HepG2 (cell line): ENCODE measurements around the gene SMIM1. TPM values are rescaled to one million over a fixed set of nuclear protein-coding genes. Genes with fewer than 3 reads are reported as not detected.

Source experiments
- AGO2 ChIP-seq: fragments of 200-400 bp; formaldehyde crosslinking; optimal IDR thresholded peaks from 2 replicates; pipeline ENCODE3; 2017; ENCODE audit warnings: mild to moderate bottlenecking, low read depth, low read length, moderate library complexity
- SATB2 ChIP-seq: sonication (generic); formaldehyde crosslinking; IDR thresholded peaks from 2 replicates; pipeline ENCODE4 v1.5.0; 2020; ENCODE audit warnings: missing genetic modification reagents
- SOX6 ChIP-seq, 2 experiments: fragments of 450-650 bp in 1 of 2; sonication (generic) in 1 of 2; formaldehyde crosslinking in 1 of 2; IDR thresholded peaks; 2 replicates each; pipeline versions ENCODE4 v1.4.0 to v1.6.1; 2017 to 2020; ENCODE audit warnings: antibody characterized with exemption in 1 of 2, mild to moderate bottlenecking in 1 of 2, missing genetic modification reagents in 1 of 2
- ZFY ChIP-seq: sonication (generic); formaldehyde crosslinking; IDR thresholded peaks from 2 replicates; pipeline ENCODE4 v1.4.0; 2020; ENCODE audit warnings: missing genetic modification reagents
- ZNF34 ChIP-seq: sonication (generic); formaldehyde crosslinking; IDR thresholded peaks from 2 replicates; pipeline ENCODE4 v1.4.0; 2020; ENCODE audit warnings: mild to moderate bottlenecking, missing genetic modification reagents, borderline replicate concordance
- ZNF501 ChIP-seq: sonication (generic); formaldehyde crosslinking; IDR thresholded peaks from 2 replicates; pipeline ENCODE4 v1.5.1; 2020; ENCODE audit warnings: mild to moderate bottlenecking, moderate library complexity, missing genetic modification reagents
- ZNF550 ChIP-seq: sonication (generic); formaldehyde crosslinking; IDR thresholded peaks from 2 replicates; pipeline ENCODE4 v1.4.0; 2020; ENCODE audit warnings: mild to moderate bottlenecking, missing genetic modification reagents, borderline replicate concordance
- ZNF563 ChIP-seq: sonication (generic); formaldehyde crosslinking; IDR thresholded peaks from 2 replicates; pipeline ENCODE4 v1.8.0; 2022; ENCODE audit warnings: mild to moderate bottlenecking, moderate library complexity, missing genetic modification reagents
- ZNF781 ChIP-seq: sonication (generic); formaldehyde crosslinking; IDR thresholded peaks from 2 replicates; pipeline ENCODE4 v1.5.1; 2020; ENCODE audit warnings: borderline replicate concordance, mild to moderate bottlenecking, missing genetic modification reagents; ENCODE audit errors: not compliant biosample characterization
- ZSCAN9 ChIP-seq: IDR thresholded peaks from 2 replicates; pipeline ENCODE4 v1.6.1; 2016; ENCODE audit warnings: borderline replicate concordance
- polyA plus RNA-seq, 8 experiments: library from polyadenylated mRNA; depleted of rRNA in 3 of 8; stranded (reverse) in 7 of 8; unstranded in 1 of 8; fragments of >200 nt; fragmentation: Illumina TruSeq in 4 of 8; extraction: Trizol in 4 of 8; gene quantifications; 2 replicates each; pipeline versions ENCODE4 v1.2.1 to v1.2.3, GENCODE V29; 2011 to 2016; ENCODE audit warnings: low read depth in 4 of 8, missing spikeins in 1 of 8, mixed read lengths in 1 of 8; ENCODE audit not compliant: insufficient read depth in 1 of 8
- total RNA-seq, 5 experiments: library from RNA; depleted of rRNA; stranded (reverse); fragments of >200 nt; fragmentation: Illumina TruSeq; extraction: Trizol; gene quantifications; 2 replicates each; pipeline ENCODE4 v1.2.3, GENCODE V29; 2016; ENCODE audit warnings: low read depth in 1 of 5
- TF ChIP-seq, protein P1 (sequence below): sonication (generic); formaldehyde crosslinking; IDR thresholded peaks from 2 replicates; pipeline ENCODE4 v1.4.0; 2020; ENCODE audit warnings: mild to moderate bottlenecking, missing genetic modification reagents, borderline replicate concordance
- TF ChIP-seq, protein P2 (sequence below): sonication (generic); formaldehyde crosslinking; IDR thresholded peaks from 2 replicates; pipeline ENCODE4 v1.8.0; 2022; ENCODE audit warnings: missing genetic modification reagents, mild to moderate bottlenecking, moderate library complexity, borderline replicate concordance
- TF ChIP-seq, protein P3 (sequence below): sonication (generic); formaldehyde crosslinking; IDR thresholded peaks from 2 replicates; pipeline ENCODE4 v1.8.1; 2023; ENCODE audit warnings: mild to moderate bottlenecking, missing genetic modification reagents, borderline replicate concordance
- TF ChIP-seq, protein P4 (sequence below): sonication (generic); formaldehyde crosslinking; IDR thresholded peaks from 2 replicates; pipeline ENCODE4 v1.8.0; 2022; ENCODE audit warnings: mild to moderate bottlenecking, missing genetic modification reagents; ENCODE audit not compliant: insufficient replicate concordance
- TF ChIP-seq, protein P5 (sequence below): sonication (generic); formaldehyde crosslinking; IDR thresholded peaks from 2 replicates; pipeline ENCODE4 v1.9.0; 2021; ENCODE audit warnings: mild to moderate bottlenecking, missing genetic modification reagents

The SMIM1 gene
- total and polyA plus RNA-seq, 2 of the 13 experiments (the other 11 are each of a cell fraction or from before 2014, with no cell fraction given): 12.4 to 56.3 TPM

DNA sequence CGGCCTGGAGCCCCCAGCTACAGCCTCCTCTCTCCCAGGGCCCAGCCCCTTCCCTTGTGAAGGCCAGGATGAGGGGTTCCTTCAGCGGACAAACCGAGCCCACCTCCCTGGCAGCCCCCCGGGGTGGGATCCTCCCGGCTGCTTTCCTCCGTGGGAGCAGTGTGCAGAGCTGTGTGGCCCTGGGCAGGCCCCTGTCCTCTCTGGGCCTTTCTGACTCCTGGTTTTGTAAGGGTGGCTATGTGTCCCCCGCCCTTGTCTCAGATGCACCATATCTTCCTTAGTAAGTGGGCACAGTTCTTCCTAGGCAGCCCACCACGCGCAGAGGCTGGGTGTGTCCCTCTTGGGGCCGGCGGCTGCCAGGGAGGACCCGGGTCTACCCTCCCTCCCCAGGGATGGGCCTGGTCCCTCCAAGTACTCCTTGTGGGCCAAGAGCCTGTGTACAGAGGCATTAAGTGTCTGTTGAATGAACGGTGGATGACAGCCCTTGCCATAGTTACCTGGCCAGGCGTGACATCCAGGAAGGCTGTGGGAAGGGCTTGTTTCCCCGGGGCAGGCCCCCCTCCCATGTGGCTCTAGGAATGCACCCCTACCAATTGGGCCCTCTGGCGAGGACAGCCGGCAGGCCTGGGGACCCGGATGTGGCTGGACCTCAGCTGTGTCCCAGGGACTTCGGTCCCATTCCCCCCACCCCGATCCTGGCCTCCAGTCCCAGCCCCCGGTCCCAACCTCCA, 3.8 kb downstream of the SMIM1 start (continued):
- TF ChIP-seq, protein P1, sequence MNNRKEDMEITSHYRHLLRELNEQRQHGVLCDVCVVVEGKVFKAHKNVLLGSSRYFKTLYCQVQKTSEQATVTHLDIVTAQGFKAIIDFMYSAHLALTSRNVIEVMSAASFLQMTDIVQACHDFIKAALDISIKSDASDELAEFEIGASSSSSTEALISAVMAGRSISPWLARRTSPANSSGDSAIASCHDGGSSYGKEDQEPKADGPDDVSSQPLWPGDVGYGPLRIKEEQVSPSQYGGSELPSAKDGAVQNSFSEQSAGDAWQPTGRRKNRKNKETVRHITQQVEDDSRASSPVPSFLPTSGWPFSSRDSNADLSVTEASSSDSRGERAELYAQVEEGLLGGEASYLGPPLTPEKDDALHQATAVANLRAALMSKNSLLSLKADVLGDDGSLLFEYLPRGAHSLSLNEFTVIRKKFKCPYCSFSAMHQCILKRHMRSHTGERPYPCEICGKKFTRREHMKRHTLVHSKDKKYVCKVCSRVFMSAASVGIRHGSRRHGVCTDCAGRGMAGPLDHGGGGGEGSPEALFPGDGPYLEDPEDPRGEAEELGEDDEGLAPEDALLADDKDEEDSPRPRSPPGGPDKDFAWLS (CRISPR knock-in tag): no peak
- TF ChIP-seq ZNF563 (CRISPR knock-in tag) (peak; percentile 62; the same call in 1 of the 2 replicates), AGO2 (peak; percentile 97), ZNF34 (no peak), ZNF501 (CRISPR knock-in tag) (no peak), ZFY (CRISPR knock-in tag) (no peak), SATB2 (CRISPR knock-in tag) (no peak), ZNF550 (CRISPR knock-in tag) (no peak), ZSCAN9 (CRISPR knock-in tag) (0 out of 2 replicates have a peak, but pooled peaks have one; percentile 1), SOX6 (IDR thresholded peaks at IDR 0.05) (no peak), SOX6 (CRISPR knock-in tag; IDR thresholded peaks at IDR 0.05) (0 out of 2 replicates have a peak, but pooled peaks have one; percentile 0), ZNF781 (CRISPR knock-in tag) (no peak)
- TF ChIP-seq, protein P2, sequence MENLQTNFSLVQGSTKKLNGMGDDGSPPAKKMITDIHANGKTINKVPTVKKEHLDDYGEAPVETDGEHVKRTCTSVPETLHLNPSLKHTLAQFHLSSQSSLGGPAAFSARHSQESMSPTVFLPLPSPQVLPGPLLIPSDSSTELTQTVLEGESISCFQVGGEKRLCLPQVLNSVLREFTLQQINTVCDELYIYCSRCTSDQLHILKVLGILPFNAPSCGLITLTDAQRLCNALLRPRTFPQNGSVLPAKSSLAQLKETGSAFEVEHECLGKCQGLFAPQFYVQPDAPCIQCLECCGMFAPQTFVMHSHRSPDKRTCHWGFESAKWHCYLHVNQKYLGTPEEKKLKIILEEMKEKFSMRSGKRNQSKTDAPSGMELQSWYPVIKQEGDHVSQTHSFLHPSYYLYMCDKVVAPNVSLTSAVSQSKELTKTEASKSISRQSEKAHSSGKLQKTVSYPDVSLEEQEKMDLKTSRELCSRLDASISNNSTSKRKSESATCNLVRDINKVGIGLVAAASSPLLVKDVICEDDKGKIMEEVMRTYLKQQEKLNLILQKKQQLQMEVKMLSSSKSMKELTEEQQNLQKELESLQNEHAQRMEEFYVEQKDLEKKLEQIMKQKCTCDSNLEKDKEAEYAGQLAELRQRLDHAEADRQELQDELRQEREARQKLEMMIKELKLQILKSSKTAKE (CRISPR knock-in tag): no peak
- TF ChIP-seq, protein P3, sequence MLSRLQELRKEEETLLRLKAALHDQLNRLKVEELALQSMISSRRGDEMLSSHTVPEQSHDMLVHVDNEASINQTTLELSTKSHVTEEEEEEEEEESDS (CRISPR knock-in tag): peak; percentile 4; the same call in 1 of the 2 replicates
- TF ChIP-seq, protein P4, sequence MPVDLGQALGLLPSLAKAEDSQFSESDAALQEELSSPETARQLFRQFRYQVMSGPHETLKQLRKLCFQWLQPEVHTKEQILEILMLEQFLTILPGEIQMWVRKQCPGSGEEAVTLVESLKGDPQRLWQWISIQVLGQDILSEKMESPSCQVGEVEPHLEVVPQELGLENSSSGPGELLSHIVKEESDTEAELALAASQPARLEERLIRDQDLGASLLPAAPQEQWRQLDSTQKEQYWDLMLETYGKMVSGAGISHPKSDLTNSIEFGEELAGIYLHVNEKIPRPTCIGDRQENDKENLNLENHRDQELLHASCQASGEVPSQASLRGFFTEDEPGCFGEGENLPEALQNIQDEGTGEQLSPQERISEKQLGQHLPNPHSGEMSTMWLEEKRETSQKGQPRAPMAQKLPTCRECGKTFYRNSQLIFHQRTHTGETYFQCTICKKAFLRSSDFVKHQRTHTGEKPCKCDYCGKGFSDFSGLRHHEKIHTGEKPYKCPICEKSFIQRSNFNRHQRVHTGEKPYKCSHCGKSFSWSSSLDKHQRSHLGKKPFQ (CRISPR knock-in tag): peak; percentile 13
- TF ChIP-seq, protein P5, sequence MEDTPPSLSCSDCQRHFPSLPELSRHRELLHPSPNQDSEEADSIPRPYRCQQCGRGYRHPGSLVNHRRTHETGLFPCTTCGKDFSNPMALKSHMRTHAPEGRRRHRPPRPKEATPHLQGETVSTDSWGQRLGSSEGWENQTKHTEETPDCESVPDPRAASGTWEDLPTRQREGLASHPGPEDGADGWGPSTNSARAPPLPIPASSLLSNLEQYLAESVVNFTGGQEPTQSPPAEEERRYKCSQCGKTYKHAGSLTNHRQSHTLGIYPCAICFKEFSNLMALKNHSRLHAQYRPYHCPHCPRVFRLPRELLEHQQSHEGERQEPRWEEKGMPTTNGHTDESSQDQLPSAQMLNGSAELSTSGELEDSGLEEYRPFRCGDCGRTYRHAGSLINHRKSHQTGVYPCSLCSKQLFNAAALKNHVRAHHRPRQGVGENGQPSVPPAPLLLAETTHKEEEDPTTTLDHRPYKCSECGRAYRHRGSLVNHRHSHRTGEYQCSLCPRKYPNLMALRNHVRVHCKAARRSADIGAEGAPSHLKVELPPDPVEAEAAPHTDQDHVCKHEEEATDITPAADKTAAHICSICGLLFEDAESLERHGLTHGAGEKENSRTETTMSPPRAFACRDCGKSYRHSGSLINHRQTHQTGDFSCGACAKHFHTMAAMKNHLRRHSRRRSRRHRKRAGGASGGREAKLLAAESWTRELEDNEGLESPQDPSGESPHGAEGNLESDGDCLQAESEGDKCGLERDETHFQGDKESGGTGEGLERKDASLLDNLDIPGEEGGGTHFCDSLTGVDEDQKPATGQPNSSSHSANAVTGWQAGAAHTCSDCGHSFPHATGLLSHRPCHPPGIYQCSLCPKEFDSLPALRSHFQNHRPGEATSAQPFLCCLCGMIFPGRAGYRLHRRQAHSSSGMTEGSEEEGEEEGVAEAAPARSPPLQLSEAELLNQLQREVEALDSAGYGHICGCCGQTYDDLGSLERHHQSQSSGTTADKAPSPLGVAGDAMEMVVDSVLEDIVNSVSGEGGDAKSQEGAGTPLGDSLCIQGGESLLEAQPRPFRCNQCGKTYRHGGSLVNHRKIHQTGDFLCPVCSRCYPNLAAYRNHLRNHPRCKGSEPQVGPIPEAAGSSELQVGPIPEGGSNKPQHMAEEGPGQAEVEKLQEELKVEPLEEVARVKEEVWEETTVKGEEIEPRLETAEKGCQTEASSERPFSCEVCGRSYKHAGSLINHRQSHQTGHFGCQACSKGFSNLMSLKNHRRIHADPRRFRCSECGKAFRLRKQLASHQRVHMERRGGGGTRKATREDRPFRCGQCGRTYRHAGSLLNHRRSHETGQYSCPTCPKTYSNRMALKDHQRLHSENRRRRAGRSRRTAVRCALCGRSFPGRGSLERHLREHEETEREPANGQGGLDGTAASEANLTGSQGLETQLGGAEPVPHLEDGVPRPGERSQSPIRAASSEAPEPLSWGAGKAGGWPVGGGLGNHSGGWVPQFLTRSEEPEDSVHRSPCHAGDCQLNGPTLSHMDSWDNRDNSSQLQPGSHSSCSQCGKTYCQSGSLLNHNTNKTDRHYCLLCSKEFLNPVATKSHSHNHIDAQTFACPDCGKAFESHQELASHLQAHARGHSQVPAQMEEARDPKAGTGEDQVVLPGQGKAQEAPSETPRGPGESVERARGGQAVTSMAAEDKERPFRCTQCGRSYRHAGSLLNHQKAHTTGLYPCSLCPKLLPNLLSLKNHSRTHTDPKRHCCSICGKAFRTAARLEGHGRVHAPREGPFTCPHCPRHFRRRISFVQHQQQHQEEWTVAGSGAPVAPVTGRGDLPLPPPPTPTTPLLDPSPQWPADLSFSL (CRISPR knock-in tag): no peak
